ENCODE results near the gene ERC1. TPM values are rescaled to one million over a fixed set of nuclear protein-coding genes. Genes with fewer than 3 reads are reported as not detected.

The ERC1 gene
- total and polyA plus RNA-seq, 7 donors, result 4.0 to 35.6 (median 29.4) TPM

GRCh38 chr12:1501695-1502378 is 510.8 kb downstream of the ERC1 start:
- ATAC-seq (no peak), DNase-seq (no peak)
- H3K9me3 ChIP-seq, result no peaks in the 10 kb centered on the region
- no peak overlapping the region for H3K27ac ChIP-seq
- H3K4me3 ChIP-seq, result no peak overlapping the region
- intact Hi-C loops (cut with DNase I), result no loop called here
- H3K4me1 ChIP-seq, result peaks cover 30% of the 10 kb centered on the region
- WGBS, 3 donors, result 70 to 78% (median 74%) methylated on average over 19 of the region's 19 CpGs
- no peaks in the 10 kb centered on the region for H3K27me3 ChIP-seq (ENCODE audit: insufficient read depth in 3 of 3, low read length in 2 of 3)
- TF ChIP-seq, protein P1, sequence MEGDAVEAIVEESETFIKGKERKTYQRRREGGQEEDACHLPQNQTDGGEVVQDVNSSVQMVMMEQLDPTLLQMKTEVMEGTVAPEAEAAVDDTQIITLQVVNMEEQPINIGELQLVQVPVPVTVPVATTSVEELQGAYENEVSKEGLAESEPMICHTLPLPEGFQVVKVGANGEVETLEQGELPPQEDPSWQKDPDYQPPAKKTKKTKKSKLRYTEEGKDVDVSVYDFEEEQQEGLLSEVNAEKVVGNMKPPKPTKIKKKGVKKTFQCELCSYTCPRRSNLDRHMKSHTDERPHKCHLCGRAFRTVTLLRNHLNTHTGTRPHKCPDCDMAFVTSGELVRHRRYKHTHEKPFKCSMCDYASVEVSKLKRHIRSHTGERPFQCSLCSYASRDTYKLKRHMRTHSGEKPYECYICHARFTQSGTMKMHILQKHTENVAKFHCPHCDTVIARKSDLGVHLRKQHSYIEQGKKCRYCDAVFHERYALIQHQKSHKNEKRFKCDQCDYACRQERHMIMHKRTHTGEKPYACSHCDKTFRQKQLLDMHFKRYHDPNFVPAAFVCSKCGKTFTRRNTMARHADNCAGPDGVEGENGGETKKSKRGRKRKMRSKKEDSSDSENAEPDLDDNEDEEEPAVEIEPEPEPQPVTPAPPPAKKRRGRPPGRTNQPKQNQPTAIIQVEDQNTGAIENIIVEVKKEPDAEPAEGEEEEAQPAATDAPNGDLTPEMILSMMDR (IDR thresholded peaks at IDR 0.05), result no peak
- H3K36me3 ChIP-seq (ENCODE audit: insufficient read depth in 1 of 2, low read depth in 1 of 2), result no peaks in the 10 kb centered on the region

DNA sequence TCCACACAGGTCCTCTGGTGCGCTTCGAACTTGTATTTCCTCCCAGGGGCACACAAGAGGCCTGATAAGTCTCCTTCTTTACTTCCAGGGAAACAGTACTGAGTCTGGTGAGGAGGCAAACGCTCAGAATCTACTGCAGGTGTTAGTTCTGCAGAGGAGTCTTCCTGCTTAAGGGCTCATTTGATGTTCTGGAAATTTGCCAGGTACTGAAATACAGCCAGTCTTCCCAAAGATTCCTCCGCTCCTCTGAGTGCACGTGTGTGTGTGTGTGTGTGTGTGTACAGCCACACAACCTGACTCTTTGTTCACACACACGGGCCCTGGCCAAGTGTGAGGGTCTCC is 511.3 kb downstream of the ERC1 start:
- Histone ChIP-seq H3K36me3 (ENCODE audit: insufficient read depth in 1 of 2, low read depth in 1 of 2) (no peaks in the 10 kb centered on the region), H3K4me1 (peaks cover 25% of the 10 kb centered on the region), H3K4me3 (no peak overlapping the region), H3K27ac (no peak overlapping the region), H3K27me3 (ENCODE audit: insufficient read depth in 3 of 3, low read length in 2 of 3) (no peaks in the 10 kb centered on the region), H3K9me3 (no peaks in the 10 kb centered on the region)
- DNase-seq, result no peak
- no peak for ATAC-seq
- intact Hi-C loops (cut with DNase I), result no loop called here
- WGBS, 3 donors, result 29 to 42% (median 38%) methylated on average over 6 of the region's 6 CpGs
- TF ChIP-seq, protein P1 (IDR thresholded peaks at IDR 0.05), result no peak

GRCh38 chr12:1502831-1503230 is 511.8 kb downstream of the ERC1 start:
- Histone ChIP-seq H3K9me3 (no peaks in the 10 kb centered on the region), H3K4me1 (peaks cover 24% of the 10 kb centered on the region), H3K27me3 (ENCODE audit: insufficient read depth in 3 of 3, low read length in 2 of 3) (no peaks in the 10 kb centered on the region), H3K4me3 (no peak overlapping the region), H3K27ac (no peak overlapping the region), H3K36me3 (ENCODE audit: insufficient read depth in 1 of 2, low read depth in 1 of 2) (no peaks in the 10 kb centered on the region)
- TF ChIP-seq, protein P1 (IDR thresholded peaks at IDR 0.05), result no peak
- WGBS, 3 donors, result 38 to 52% (median 47%) methylated on average over 12 to 13 of the region's 13 CpGs
- ATAC-seq (no peak), DNase-seq (no peak)
- intact Hi-C loops (cut with DNase I), result no loop called here

- H3K9me3 ChIP-seq, result no peaks in the 10 kb centered on the region
- H3K36me3 ChIP-seq (ENCODE audit: insufficient read depth in 1 of 2, low read depth in 1 of 2), result no peaks in the 10 kb centered on the region
- H3K4me3 ChIP-seq, result no peak overlapping the region
- no peak for ATAC-seq
- DNase-seq, result no peak
- TF ChIP-seq, protein P1 (IDR thresholded peaks at IDR 0.05), result no peak
- H3K4me1 ChIP-seq, result peaks cover 24% of the 10 kb centered on the region
- no peak overlapping the region for H3K27ac ChIP-seq
- H3K27me3 ChIP-seq (ENCODE audit: insufficient read depth in 3 of 3, low read length in 2 of 3), result no peaks in the 10 kb centered on the region
- intact Hi-C loops (cut with DNase I), result no loop called here
- 86 to 89% (median 88%) methylated on average over 21 to 22 of the region's 22 CpGs for WGBS, 3 donors
Measured at GRCh38 chr12:1503281-1503711, 512.3 kb downstream of the ERC1 start.
